ENCODE results near the gene RPLP2. TPM values are rescaled to one million over a fixed set of nuclear protein-coding genes. Genes with fewer than 3 reads are reported as not detected.
A peak's percentile ranks its signal among the peaks of the same experiment; 100 is the strongest.

RPLP2 gene
- total and polyA plus RNA-seq, 2 experiments from 2014 or later: 401 to 468 TPM

DNA sequence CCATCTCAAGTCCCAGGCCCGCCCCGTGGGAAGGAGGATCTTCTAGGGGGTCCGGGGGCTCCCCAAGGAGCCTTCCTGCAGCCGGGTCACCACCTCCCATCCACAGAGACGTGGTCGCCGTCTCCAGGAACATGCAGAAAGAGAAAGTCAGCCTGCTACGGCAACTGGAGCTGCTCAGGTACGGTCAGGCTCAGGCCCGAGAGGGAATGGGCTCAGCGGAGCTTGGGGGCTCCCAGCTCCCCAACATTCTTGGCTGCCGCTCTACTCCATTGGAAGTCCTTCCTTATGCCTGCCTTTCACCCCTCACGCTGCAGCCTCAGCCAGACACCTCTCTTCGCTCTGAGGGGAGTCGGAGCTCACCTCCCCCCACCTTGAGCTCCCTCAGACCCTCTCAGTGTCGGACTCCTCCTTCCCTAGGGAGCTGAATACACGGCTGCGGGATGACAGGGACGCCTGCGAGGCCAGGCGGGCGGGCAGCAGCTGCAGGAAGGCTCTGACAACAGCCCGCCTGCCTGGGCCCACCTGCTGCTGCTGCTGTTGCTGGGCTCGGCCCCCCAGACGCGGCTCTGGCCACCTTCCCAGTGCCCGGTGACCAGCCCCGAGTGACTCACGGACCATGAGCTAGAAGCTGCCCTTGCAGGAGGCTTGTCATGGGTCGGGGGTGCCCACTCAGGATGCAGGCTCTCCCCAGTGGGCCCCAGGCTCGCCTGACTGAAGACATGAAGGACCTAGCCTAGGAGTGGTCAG is 21.5 kb downstream of the RPLP2 start:
- TF ChIP-seq EZH2phosphoT487 (IDR thresholded peaks at IDR 0.05; ENCODE audit: low read depth, severe bottlenecking, unreplicated experiment) (no peak), EZH2 (IDR thresholded peaks at IDR 0.05; ENCODE audit: borderline replicate concordance) (no peak)
- TF ChIP-seq, protein P1, sequence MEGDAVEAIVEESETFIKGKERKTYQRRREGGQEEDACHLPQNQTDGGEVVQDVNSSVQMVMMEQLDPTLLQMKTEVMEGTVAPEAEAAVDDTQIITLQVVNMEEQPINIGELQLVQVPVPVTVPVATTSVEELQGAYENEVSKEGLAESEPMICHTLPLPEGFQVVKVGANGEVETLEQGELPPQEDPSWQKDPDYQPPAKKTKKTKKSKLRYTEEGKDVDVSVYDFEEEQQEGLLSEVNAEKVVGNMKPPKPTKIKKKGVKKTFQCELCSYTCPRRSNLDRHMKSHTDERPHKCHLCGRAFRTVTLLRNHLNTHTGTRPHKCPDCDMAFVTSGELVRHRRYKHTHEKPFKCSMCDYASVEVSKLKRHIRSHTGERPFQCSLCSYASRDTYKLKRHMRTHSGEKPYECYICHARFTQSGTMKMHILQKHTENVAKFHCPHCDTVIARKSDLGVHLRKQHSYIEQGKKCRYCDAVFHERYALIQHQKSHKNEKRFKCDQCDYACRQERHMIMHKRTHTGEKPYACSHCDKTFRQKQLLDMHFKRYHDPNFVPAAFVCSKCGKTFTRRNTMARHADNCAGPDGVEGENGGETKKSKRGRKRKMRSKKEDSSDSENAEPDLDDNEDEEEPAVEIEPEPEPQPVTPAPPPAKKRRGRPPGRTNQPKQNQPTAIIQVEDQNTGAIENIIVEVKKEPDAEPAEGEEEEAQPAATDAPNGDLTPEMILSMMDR (IDR thresholded peaks at IDR 0.05; ENCODE audit: poor library complexity): no peak
- Histone ChIP-seq H3K79me2 (peaks cover 28% of the 10 kb centered on the region), H3K9me2 (replicated peaks; ENCODE audit: insufficient read depth) (no peaks in the 10 kb centered on the region), H4K20me1 (ENCODE audit: insufficient read depth, poor library complexity, severe bottlenecking) (peaks cover 20% of the 10 kb centered on the region), H3K9me3 (ENCODE audit: low read depth) (no peaks in the 10 kb centered on the region), H3K4me3 (no peak overlapping the region), H2AFZ (no peak overlapping the region), H3K4me1 (ENCODE audit: insufficient read depth) (peaks cover 58% of the 10 kb centered on the region), H3K36me3 (replicated peaks; ENCODE audit: insufficient read depth, low read depth) (no peaks in the 10 kb centered on the region), H3K27me3 (peaks cover 16% of the 10 kb centered on the region), H3K27ac (no peak overlapping the region), H3K4me2 (peak overlapping the region; percentile 97)
- WGBS (ENCODE audit: low lambda C conversion rate, missing lambda C conversion rate): 54% methylated on average over 30 of the region's 31 CpGs
- no peak for DNase-seq (ENCODE audit: low spot score)

DNA sequence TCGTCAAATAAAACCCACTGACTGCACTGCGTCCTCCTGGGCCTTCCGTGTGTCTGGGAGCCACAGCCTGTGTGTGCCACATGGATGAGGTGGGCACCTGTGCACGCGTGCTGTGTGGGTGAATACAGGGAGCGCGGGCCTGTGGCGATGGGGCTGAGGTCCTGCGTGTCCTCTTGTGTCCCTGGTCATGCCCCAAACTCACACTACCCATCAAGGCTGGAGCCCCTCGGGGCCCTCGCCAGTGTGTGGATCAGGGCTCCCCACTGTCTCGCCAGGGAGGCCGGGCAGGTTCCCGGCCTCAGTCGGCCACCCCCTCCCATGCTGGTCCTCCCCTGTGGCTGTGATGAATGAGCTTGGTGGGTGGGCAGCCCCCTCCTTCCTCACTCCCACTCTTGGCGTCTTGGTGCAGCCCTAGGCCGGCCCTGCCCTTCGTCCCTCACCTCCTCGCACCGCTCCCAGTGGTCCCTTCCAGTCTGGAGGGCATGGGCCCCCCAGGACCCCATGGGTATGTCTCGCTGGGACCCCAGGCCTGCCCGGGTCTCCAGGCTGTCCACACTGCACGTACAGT is 22.3 kb downstream of the RPLP2 start:
- peak overlapping the region; percentile 96 for H3K4me2 ChIP-seq
- no peak overlapping the region for H2AFZ ChIP-seq
- H3K79me2 ChIP-seq: peaks cover 31% of the 10 kb centered on the region
- H4K20me1 ChIP-seq (ENCODE audit: insufficient read depth, poor library complexity, severe bottlenecking): peaks cover 21% of the 10 kb centered on the region
- WGBS (ENCODE audit: low lambda C conversion rate, missing lambda C conversion rate): 85% methylated on average over 12 of the region's 23 CpGs
- no peak for TF ChIP-seq EZH2 (IDR thresholded peaks at IDR 0.05; ENCODE audit: borderline replicate concordance)
- TF ChIP-seq, protein P1 (IDR thresholded peaks at IDR 0.05; ENCODE audit: poor library complexity): no peak
- TF ChIP-seq EZH2phosphoT487 (IDR thresholded peaks at IDR 0.05; ENCODE audit: low read depth, severe bottlenecking, unreplicated experiment): no peak
- H3K27me3 ChIP-seq: peaks cover 10% of the 10 kb centered on the region
- H3K9me3 ChIP-seq (ENCODE audit: low read depth): no peaks in the 10 kb centered on the region
- H3K27ac ChIP-seq: peak overlapping the region; percentile 87
- DNase-seq (ENCODE audit: low spot score): no peak
- no peaks in the 10 kb centered on the region for H3K9me2 ChIP-seq (replicated peaks; ENCODE audit: insufficient read depth)
- no peaks in the 10 kb centered on the region for H3K36me3 ChIP-seq (replicated peaks; ENCODE audit: insufficient read depth, low read depth)
- H3K4me3 ChIP-seq: peak overlapping the region; percentile 39
- peaks cover 50% of the 10 kb centered on the region for H3K4me1 ChIP-seq (ENCODE audit: insufficient read depth)

DNA sequence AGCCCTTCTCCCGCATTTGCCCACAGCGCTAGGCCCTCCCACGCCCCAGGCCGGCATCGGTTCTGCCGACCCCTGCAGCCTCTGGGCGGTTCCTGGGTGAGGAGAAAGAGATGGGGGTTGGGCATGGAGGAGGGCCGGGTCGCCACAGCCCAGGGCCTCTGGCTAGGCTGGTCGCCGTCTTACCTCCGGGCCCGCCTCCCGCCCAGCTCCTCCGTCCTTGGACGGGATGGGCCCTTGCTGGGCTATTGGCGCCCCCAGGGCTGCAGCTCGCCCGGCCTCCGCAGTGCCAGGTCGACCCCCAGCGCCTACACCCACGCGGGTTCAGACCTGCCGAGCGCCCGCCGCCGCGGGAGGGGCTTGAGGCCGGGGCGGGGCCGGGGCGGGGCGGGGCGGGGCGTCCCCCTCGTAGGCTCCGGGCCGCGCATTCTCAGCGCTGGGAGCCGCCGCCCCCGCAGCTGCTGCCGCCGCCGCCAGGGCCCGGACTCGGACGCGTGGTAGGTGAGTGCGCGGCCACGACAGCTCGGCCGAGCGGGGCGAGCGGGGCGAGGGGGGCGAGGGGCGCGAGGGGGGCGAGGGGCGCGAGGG is 22.9 kb downstream of the RPLP2 start, which contains the start of gene CD151:
CD151 (plus strand) TSS at position 424 of the 585 bp plus-strand sequence. CDS start 3,118 bp downstream, outside the sequence.
- no peaks in the 10 kb centered on the region for H3K36me3 ChIP-seq (replicated peaks; ENCODE audit: insufficient read depth, low read depth)
- peaks cover 31% of the 10 kb centered on the region for H3K79me2 ChIP-seq
- peak within 1 kb of the TSS; percentile 98 for H3K4me2 ChIP-seq
- whole genome bisulfite sequencing (ENCODE audit: low lambda C conversion rate, missing lambda C conversion rate): under 1% methylated on average over 23 of the region's 67 CpGs
- H3K9me3 ChIP-seq (ENCODE audit: low read depth): no peaks in the 10 kb centered on the region
- DNase-seq (ENCODE audit: low spot score): peak; percentile 89
- H3K9me2 ChIP-seq (replicated peaks; ENCODE audit: insufficient read depth): no peaks in the 10 kb centered on the region
- H3K27ac ChIP-seq: peak within 1 kb of the TSS; percentile 87
- H3K27me3 ChIP-seq: peaks cover 10% of the 10 kb centered on the region
- TF ChIP-seq EZH2phosphoT487 (IDR thresholded peaks at IDR 0.05; ENCODE audit: low read depth, severe bottlenecking, unreplicated experiment) (no peak), EZH2 (IDR thresholded peaks at IDR 0.05; ENCODE audit: borderline replicate concordance) (no peak)
- TF ChIP-seq, protein P1 (IDR thresholded peaks at IDR 0.05; ENCODE audit: poor library complexity): no peak
- H2AFZ ChIP-seq: peak within 1 kb of the TSS; percentile 81
- peaks cover 21% of the 10 kb centered on the region for H4K20me1 ChIP-seq (ENCODE audit: insufficient read depth, poor library complexity, severe bottlenecking)
- H3K4me3 ChIP-seq: peak within 1 kb of the TSS; percentile 44
- peaks cover 47% of the 10 kb centered on the region for H3K4me1 ChIP-seq (ENCODE audit: insufficient read depth)
